ENCODE results near the gene CTPS2. TPM values are rescaled to one million over a fixed set of nuclear protein-coding genes. Genes with fewer than 3 reads are reported as not detected.

CTPS2 gene
- total RNA-seq, 2 donors from 2014 or later, result 7.9 to 12.0 TPM

DNA sequence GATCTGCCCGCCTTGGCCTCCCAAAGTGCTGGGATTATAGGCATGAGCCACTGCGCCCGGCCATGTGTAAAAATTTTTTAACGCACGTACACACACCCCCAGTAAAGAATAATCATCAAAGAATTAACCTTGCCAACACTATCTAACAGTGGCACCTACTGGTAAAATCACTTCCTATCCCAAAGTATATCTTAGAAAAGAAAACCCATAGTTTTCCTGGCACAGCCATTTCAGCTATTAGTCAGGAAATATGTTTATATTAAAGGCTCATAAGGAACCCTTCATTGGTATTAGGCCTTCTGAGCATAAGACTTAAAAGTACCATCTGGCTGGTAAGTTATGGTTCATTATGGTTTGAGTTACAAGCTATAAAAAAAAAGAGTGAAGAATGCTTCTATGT lies 48.4 kb downstream of the CTPS2 start:
- Histone ChIP-seq H3K27me3 (replicated peaks; ENCODE audit: insufficient read depth) (no peaks in the 10 kb centered on the region), H3K4me3 (no peak overlapping the region), H3K36me3 (no peaks in the 10 kb centered on the region), H3K4me1 (ENCODE audit: control insufficient read depth in 1 of 2, low read depth in 2 of 2) (no peaks in the 10 kb centered on the region), H3K27ac (no peak overlapping the region), H3K9me3 (no peaks in the 10 kb centered on the region)
- TF ChIP-seq, protein P1, sequence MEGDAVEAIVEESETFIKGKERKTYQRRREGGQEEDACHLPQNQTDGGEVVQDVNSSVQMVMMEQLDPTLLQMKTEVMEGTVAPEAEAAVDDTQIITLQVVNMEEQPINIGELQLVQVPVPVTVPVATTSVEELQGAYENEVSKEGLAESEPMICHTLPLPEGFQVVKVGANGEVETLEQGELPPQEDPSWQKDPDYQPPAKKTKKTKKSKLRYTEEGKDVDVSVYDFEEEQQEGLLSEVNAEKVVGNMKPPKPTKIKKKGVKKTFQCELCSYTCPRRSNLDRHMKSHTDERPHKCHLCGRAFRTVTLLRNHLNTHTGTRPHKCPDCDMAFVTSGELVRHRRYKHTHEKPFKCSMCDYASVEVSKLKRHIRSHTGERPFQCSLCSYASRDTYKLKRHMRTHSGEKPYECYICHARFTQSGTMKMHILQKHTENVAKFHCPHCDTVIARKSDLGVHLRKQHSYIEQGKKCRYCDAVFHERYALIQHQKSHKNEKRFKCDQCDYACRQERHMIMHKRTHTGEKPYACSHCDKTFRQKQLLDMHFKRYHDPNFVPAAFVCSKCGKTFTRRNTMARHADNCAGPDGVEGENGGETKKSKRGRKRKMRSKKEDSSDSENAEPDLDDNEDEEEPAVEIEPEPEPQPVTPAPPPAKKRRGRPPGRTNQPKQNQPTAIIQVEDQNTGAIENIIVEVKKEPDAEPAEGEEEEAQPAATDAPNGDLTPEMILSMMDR (IDR thresholded peaks at IDR 0.05), result no peak
- ATAC-seq (ENCODE audit: insufficient number of reproducible peaks, low FRiP score, low read depth) (no peak), DNase-seq (ENCODE audit: low spot score) (no peak)

DNA sequence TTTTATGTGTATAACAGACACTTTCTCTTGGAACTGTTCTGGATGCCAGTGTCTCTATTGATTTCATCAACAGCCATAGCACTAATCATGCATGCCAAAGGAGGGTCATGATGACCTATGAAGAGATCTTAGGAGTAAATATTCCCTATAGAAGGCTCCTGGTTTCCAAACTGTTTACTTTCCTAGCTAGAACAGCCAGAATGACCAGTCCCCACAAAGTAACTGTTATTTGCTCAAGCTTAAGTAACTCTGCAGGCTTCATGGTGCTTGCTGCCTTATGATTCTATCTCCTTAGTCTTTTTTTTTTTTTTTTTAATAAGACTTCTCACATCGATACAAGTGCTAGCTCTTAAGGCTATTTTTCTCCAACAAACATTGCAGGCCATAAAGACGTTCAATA lies 50.1 kb downstream of the CTPS2 start:
- no peak overlapping the region for H3K27ac ChIP-seq
- H3K36me3 ChIP-seq, result no peaks in the 10 kb centered on the region
- H3K4me3 ChIP-seq, result no peak overlapping the region
- no peak for DNase-seq (ENCODE audit: low spot score)
- H3K27me3 ChIP-seq (replicated peaks; ENCODE audit: insufficient read depth), result no peaks in the 10 kb centered on the region
- no peaks in the 10 kb centered on the region for H3K4me1 ChIP-seq (ENCODE audit: control insufficient read depth in 1 of 2, low read depth in 2 of 2)
- no peak for ATAC-seq (ENCODE audit: insufficient number of reproducible peaks, low FRiP score, low read depth)
- no peaks in the 10 kb centered on the region for H3K9me3 ChIP-seq
- TF ChIP-seq, protein P1 (IDR thresholded peaks at IDR 0.05), result no peak

DNA sequence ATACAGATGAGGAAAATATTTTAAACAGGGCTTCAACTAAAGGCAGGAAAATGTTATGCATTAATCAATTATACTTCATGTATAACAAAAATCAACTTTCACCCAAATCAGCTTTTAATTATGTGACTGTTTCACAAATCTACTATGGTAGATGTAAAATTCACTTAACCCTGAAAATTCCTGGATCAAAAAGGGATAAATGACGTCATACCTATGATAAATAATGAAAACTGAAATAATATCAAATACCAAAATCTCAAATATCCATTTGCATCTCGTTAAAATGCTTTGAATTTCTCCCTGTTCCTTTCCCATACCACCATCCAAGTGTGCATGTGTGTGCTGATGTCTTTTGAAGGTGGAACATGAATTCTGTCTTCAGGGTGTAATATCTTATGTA lies 51.0 kb downstream of the CTPS2 start:
- TF ChIP-seq, protein P1 (IDR thresholded peaks at IDR 0.05), result no peak
- Histone ChIP-seq H3K36me3 (no peaks in the 10 kb centered on the region), H3K9me3 (no peaks in the 10 kb centered on the region), H3K4me3 (no peak overlapping the region), H3K4me1 (ENCODE audit: control insufficient read depth in 1 of 2, low read depth in 2 of 2) (no peaks in the 10 kb centered on the region), H3K27me3 (replicated peaks; ENCODE audit: insufficient read depth) (no peaks in the 10 kb centered on the region), H3K27ac (no peak overlapping the region)
- no peak for ATAC-seq (ENCODE audit: insufficient number of reproducible peaks, low FRiP score, low read depth)
- DNase-seq (ENCODE audit: low spot score), result no peak

DNA sequence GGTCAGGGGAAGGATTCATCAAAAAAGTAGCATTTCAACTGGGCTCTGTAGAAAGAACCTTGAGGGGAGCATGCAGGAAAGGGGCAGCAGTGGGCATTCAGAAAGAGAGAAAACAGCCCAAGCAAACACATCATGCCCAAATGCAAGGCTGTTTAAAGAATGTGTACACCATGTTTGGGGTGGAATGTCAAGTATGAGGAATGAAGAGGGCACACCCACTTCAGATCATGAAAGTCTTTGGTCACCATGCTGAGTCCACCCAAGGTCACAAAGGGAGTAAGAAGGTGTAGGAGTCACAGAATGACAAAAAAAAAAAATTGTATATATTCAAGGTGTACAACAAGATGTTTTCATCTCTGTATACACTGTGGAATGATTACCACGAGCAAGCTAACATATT lies 53.1 kb downstream of the CTPS2 start:
- no peak for ATAC-seq (ENCODE audit: insufficient number of reproducible peaks, low FRiP score, low read depth)
- H3K4me3 ChIP-seq, result no peak overlapping the region
- TF ChIP-seq, protein P1 (IDR thresholded peaks at IDR 0.05), result no peak

DNA sequence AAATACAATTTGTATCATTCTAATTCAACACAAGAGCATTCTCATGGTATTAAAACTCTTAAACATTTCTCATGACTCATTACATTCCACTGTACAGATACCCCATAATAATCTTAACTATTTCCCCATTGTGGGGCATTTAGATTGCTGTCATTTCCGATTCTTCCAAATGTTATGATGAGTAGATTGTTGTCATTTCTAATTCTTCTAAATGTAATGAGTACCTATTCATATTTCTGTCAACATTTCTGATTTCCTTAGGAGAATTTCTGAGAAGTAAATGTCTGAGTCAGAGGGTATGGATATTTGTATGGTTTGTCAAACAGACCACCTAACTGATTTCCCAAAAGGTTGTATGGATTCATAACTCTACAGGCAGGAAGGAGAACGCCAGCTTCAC lies 54.2 kb downstream of the CTPS2 start:
- DNase-seq (ENCODE audit: low spot score), result no peak
- H3K36me3 ChIP-seq, result no peaks in the 10 kb centered on the region
- TF ChIP-seq, protein P1 (IDR thresholded peaks at IDR 0.05), result no peak
- no peaks in the 10 kb centered on the region for H3K4me1 ChIP-seq (ENCODE audit: control insufficient read depth in 1 of 2, low read depth in 2 of 2)
- no peak overlapping the region for H3K27ac ChIP-seq
- no peak overlapping the region for H3K4me3 ChIP-seq
- no peaks in the 10 kb centered on the region for H3K27me3 ChIP-seq (replicated peaks; ENCODE audit: insufficient read depth)
- H3K9me3 ChIP-seq, result no peaks in the 10 kb centered on the region
- ATAC-seq (ENCODE audit: insufficient number of reproducible peaks, low FRiP score, low read depth), result no peak

More for the DNA sequence above, 53.1 kb downstream of the CTPS2 start:
- no peak overlapping the region for H3K27ac ChIP-seq
- no peaks in the 10 kb centered on the region for H3K9me3 ChIP-seq
- no peaks in the 10 kb centered on the region for H3K36me3 ChIP-seq
- H3K4me1 ChIP-seq (ENCODE audit: control insufficient read depth in 1 of 2, low read depth in 2 of 2), result no peaks in the 10 kb centered on the region
- no peaks in the 10 kb centered on the region for H3K27me3 ChIP-seq (replicated peaks; ENCODE audit: insufficient read depth)
- DNase-seq (ENCODE audit: low spot score), result no peak

Data from thoracic aorta (tissue), 2 donors.